ENCODE results near the gene TMEM82. TPM values are rescaled to one million over a fixed set of nuclear protein-coding genes. Genes with fewer than 3 reads are reported as not detected.

TMEM82 gene
- total RNA-seq, 4 donors from 2014 or later = not detected

DNA sequence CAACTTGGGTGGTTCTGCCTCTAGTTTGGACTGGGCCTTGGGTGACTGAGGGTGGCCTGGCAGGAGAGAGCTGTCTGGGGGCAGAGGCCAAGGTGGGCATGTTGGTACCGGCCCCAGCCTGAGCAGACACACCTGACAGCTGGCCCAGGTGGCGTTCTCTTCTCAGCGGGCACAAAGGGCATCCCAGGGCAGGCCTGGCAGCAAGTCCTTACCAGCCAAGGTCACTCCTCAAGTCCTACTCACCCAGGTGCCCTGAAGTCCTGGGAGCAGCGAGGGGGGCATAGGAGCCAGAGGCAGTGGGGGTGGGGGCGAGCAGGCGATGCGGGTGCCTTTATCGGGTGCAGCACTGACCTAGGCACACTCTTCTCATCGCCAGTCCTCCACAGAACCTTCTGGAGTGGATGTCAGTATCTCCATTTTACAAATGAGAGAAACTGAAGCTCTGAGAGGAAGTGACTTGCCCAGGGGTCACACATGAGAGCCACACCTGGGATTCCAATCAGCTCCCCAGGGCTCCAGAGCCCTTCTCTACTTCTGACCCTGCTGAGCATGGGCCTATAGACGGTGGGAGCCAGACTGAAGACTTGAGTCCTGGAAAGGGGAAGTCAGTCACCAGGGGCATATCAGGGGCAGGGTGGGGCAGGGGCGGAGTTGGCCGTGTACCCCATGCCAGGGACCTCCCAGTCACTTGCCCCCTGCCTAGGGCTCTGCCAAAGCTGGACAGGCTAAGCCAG is 6.8 kb upstream of the TMEM82 start:
- H3K36me3 ChIP-seq = peaks cover 35 to 48% (median 37%) of the 10 kb centered on the region in 3 donors
- H3K4me1 ChIP-seq = peaks cover 27 to 62% (median 35%) of the 10 kb centered on the region in 3 donors
- no peak for TF ChIP-seq POLR2A (IDR thresholded peaks at IDR 0.05)
- TF ChIP-seq, protein P1, sequence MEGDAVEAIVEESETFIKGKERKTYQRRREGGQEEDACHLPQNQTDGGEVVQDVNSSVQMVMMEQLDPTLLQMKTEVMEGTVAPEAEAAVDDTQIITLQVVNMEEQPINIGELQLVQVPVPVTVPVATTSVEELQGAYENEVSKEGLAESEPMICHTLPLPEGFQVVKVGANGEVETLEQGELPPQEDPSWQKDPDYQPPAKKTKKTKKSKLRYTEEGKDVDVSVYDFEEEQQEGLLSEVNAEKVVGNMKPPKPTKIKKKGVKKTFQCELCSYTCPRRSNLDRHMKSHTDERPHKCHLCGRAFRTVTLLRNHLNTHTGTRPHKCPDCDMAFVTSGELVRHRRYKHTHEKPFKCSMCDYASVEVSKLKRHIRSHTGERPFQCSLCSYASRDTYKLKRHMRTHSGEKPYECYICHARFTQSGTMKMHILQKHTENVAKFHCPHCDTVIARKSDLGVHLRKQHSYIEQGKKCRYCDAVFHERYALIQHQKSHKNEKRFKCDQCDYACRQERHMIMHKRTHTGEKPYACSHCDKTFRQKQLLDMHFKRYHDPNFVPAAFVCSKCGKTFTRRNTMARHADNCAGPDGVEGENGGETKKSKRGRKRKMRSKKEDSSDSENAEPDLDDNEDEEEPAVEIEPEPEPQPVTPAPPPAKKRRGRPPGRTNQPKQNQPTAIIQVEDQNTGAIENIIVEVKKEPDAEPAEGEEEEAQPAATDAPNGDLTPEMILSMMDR (IDR thresholded peaks at IDR 0.05) = no peak
- peak overlapping the region; percentile 50 to 75 (median 68) for H3K27ac ChIP-seq
- no peaks in the 10 kb centered on the region for H3K27me3 ChIP-seq
- intact Hi-C loops (cut with DNase I) = no loop called here
- no peak for DNase-seq
- no peak overlapping the region for H3K4me3 ChIP-seq
- no peaks in the 10 kb centered on the region for H3K9me3 ChIP-seq
- WGBS, 2 donors = 47 to 52% methylated on average over 3 to 9 of the region's 12 CpGs

DNA sequence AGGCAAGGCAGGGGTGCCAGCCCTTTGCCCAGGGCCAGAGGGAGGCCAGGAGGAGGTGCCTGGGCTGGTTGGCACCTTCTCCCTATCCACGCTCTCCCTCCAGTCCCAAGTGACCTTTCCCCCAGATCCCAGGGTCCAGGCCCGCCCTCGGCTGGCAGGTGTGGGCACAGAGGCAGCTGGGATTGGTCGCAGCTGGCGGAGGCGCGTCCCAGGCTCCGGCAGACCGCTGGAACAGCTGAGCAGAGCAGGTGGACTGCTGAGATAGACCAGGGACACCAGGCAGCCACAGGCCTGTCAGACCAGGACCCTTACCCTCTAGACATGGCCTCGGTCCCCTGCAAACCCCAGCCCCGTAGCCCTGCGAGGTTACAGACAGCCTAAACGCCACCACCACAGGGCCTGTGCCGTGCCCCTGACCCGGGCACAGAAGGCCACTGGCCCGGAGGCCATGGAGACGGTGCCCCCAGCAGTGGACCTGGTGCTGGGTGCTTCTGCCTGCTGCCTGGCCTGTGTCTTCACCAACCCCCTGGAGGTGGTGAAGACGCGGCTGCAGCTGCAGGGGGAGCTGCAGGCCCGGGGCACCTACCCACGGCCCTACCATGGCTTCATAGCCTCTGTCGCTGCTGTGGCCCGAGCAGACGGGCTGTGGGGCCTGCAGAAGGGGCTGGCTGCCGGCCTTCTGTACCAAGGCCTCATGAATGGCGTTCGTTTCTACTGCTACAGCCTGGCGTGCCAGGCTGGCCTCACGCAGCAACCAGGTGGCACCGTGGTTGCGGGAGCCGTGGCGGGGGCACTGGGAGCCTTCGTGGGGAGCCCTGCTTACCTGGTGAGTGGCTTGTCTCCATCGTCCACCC is 6.0 kb upstream of the TMEM82 start, which contains the start of gene SLC25A34:
Gene SLC25A34, plus strand, starts transcription at position 221 of the 854 bp plus-strand sequence. Its CDS starts 228 bp downstream, at position 449.
- no peak for TF ChIP-seq POLR2A (IDR thresholded peaks at IDR 0.05)
- TF ChIP-seq, protein P1 (IDR thresholded peaks at IDR 0.05) = no peak
- no peak for DNase-seq
- Histone ChIP-seq H3K36me3 (peaks cover 27 to 40% (median 29%) of the 10 kb centered on the region in 3 donors), H3K27me3 (no peaks in the 10 kb centered on the region), H3K4me1 (peaks cover 32 to 70% (median 39%) of the 10 kb centered on the region in 3 donors), H3K27ac (peak within 1 kb of the TSS; percentile 50 to 75 (median 68)), H3K4me3 (no peak within 1 kb of the TSS), H3K9me3 (no peaks in the 10 kb centered on the region)
- intact Hi-C loops (cut with DNase I) = no loop called here
- 85 to 94% methylated on average over 4 to 16 of the region's 35 CpGs for WGBS, 2 donors

DNA sequence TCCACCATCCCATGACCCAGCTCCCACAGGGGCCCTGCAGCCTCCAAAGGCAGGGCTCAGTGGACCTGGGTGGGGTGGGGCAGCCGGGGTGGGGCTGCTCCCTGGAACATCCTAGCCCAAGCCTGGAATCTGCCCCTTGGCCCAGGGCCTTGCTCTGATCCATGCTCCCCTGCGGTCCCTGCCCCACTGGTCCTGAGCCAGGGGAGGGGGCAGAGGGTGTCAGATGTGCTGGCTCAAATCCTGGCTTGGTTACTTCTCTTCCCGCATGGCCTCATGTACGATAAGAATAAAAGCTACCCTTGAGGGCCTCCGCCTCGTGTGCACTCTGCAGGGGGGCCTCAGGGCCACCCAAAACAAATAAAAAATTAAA is 5.4 kb upstream of the TMEM82 start:
- H3K4me1 ChIP-seq = peaks cover 32 to 76% (median 44%) of the 10 kb centered on the region in 3 donors
- intact Hi-C loops (cut with DNase I) = no loop called here
- H3K9me3 ChIP-seq = no peaks in the 10 kb centered on the region
- H3K36me3 ChIP-seq = peaks cover 21 to 34% (median 23%) of the 10 kb centered on the region in 3 donors
- H3K27me3 ChIP-seq = no peaks in the 10 kb centered on the region
- H3K4me3 ChIP-seq = no peak overlapping the region
- H3K27ac ChIP-seq = peak overlapping the region in 3 of 4 donors; percentile 5 to 75 (median 75)
- TF ChIP-seq POLR2A (IDR thresholded peaks at IDR 0.05) = no peak
- TF ChIP-seq, protein P1 (IDR thresholded peaks at IDR 0.05) = no peak
- 39% methylated on average over 3 of the region's 6 CpGs; no CpG with 5 or more reads in 1 of the 2 donors for WGBS, 2 donors
- no peak for DNase-seq

DNA sequence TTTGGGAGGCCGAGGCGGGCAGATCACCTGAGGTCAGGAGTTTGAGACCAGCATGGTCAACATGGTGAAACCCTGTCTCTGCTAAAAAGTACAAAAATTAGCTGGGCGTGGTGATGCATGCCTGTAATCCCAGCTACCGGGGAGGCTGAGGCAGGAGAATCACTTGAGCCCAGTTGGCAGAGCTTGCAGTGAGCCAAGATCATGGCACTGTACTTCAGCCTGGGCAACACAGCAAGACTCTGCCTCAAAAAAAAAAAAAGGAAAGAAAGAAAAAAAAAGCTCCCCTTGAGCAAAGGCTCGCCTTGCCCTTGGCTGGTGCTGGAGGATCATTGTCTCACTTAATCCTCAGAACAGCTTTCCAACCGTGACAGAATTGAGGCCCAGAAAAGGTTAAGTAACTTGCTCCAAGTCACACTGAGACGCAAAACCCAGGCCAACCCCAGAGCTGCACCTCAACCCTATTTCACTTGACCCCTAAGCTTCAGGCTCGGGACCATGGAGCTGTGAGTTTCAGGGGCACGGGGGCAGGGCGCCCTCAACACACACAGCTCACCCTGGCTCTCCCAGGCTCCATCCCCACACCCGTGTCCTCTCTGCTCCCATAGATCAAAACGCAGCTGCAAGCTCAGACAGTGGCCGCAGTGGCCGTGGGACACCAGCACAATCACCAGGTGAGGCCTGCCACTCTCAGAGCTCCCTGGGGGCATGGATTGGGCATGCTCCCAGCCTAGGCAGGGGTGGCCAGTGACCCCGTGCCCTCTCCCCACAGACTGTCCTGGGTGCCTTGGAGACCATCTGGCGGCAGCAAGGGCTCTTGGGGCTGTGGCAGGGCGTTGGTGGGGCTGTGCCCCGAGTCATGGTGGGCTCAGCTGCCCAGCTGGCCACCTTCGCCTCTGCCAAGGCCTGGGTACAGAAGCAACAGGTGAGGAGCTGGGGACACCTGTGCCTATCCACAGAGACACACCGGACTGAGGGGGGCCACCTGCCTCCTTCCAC is 4.7 kb upstream of the TMEM82 start:
- peaks cover 16 to 27% (median 18%) of the 10 kb centered on the region in 3 donors for H3K36me3 ChIP-seq
- TF ChIP-seq, protein P1 (IDR thresholded peaks at IDR 0.05) = no peak
- no peak for TF ChIP-seq POLR2A (IDR thresholded peaks at IDR 0.05)
- WGBS, 2 donors = 46 to 57% methylated on average over 6 to 9 of the region's 20 CpGs
- no peak overlapping the region for H3K4me3 ChIP-seq
- no peaks in the 10 kb centered on the region for H3K27me3 ChIP-seq
- DNase-seq = no peak
- H3K4me1 ChIP-seq = peaks cover 32 to 75% (median 42%) of the 10 kb centered on the region in 3 donors
- H3K9me3 ChIP-seq = no peaks in the 10 kb centered on the region
- intact Hi-C loops (cut with DNase I) = no loop called here
- H3K27ac ChIP-seq = peak overlapping the region; percentile 5 to 75 (median 54)

All from esophagus squamous epithelium (tissue), 5 donors.